HepG2 (cell line): ENCODE data around the gene CTDNEP1. TPM values are rescaled to one million over a fixed set of nuclear protein-coding genes. Genes with fewer than 3 reads are reported as not detected.

ENCODE experiments used
- CREM ChIP-seq, 2 experiments: sonication (generic) in 1 of 2; formaldehyde crosslinking in 1 of 2; IDR thresholded peaks; 2 replicates each; pipeline versions ENCODE4 v1.4.0 to v1.6.1; 2016 to 2020; ENCODE audit warnings: antibody characterized with exemption in 1 of 2, mild to moderate bottlenecking in 1 of 2, missing genetic modification reagents in 1 of 2
- EHMT2 ChIP-seq: fragments of 200-600 bp; sonication (generic); IDR thresholded peaks from 2 replicates; pipeline ENCODE4 v1.7.0; 2017; ENCODE audit warnings: antibody characterized with exemption, low read depth, low read length, borderline replicate concordance
- GABPB1 ChIP-seq: IDR thresholded peaks from 2 replicates; pipeline ENCODE4 v1.6.1; 2016; ENCODE audit warnings: mild to moderate bottlenecking, missing genetic modification reagents, moderate library complexity, missing compliant biosample characterization
- HMGXB3 ChIP-seq: sonication (generic); formaldehyde crosslinking; IDR thresholded peaks from 2 replicates; pipeline ENCODE4 v1.4.0; 2020; ENCODE audit warnings: missing genetic modification reagents, borderline replicate concordance
- HMGXB4 ChIP-seq, 2 experiments: sonication (generic) in 1 of 2; formaldehyde crosslinking in 1 of 2; IDR thresholded peaks; 2 replicates each; pipeline versions ENCODE4 v1.4.0 to v1.6.1; 2018 to 2020; ENCODE audit warnings: missing genetic modification reagents in 2 of 2, borderline replicate concordance in 1 of 2, low read depth in 1 of 2, mild to moderate bottlenecking in 1 of 2, missing biosample characterization in 1 of 2
- NONO ChIP-seq, 2 experiments: fragments of 450-650 bp in 1 of 2; sonication (generic) in 1 of 2; formaldehyde crosslinking in 1 of 2; IDR thresholded peaks in 1 of 2; conservative IDR thresholded peaks in 1 of 2; 2 replicates each; pipeline versions ENCODE4 v1.6.1 to v1.8.0; 2017 to 2022; ENCODE audit warnings: mild to moderate bottlenecking in 1 of 2, missing genetic modification reagents in 1 of 2, moderate library complexity in 1 of 2
- NR3C1 ChIP-seq: sonication (generic); formaldehyde crosslinking; IDR thresholded peaks from 2 replicates; pipeline ENCODE4 v1.4.0; 2020; ENCODE audit warnings: missing genetic modification reagents
- USF2 ChIP-seq, 2 experiments: sonication (generic) in 1 of 2; formaldehyde crosslinking in 1 of 2; IDR thresholded peaks; 2 replicates each; pipeline versions ENCODE4 v1.5.1 to v1.6.1; 2011 to 2020; ENCODE audit warnings: borderline replicate concordance in 1 of 2, low read depth in 1 of 2, low read length in 1 of 2, mild to moderate bottlenecking in 1 of 2, missing genetic modification reagents in 1 of 2, moderate library complexity in 1 of 2
- ZFAT ChIP-seq: sonication (generic); formaldehyde crosslinking; conservative IDR thresholded peaks from 2 replicates; pipeline ENCODE4 v1.8.1; 2023; ENCODE audit warnings: missing genetic modification reagents, inconsistent platforms
- ZNF24 ChIP-seq: fragments of 450-650 bp; IDR thresholded peaks from 2 replicates; pipeline ENCODE4 v1.6.1; 2017; ENCODE audit warnings: antibody characterized with exemption, mild to moderate bottlenecking
- ZNF484 ChIP-seq: sonication (generic); formaldehyde crosslinking; IDR thresholded peaks from 2 replicates; pipeline ENCODE4 v1.5.1; 2020; ENCODE audit warnings: mild to moderate bottlenecking, low read depth, missing genetic modification reagents, borderline replicate concordance
- ZNF577 ChIP-seq: sonication (generic); formaldehyde crosslinking; IDR thresholded peaks from 2 replicates; pipeline ENCODE4 v1.4.0; 2020; ENCODE audit warnings: mild to moderate bottlenecking, low read depth, missing genetic modification reagents, borderline replicate concordance
- ZNF629 ChIP-seq: sonication (generic); formaldehyde crosslinking; conservative IDR thresholded peaks from 2 replicates; pipeline ENCODE4 v1.5.0; 2020; ENCODE audit warnings: missing genetic modification reagents
- ZNF691 ChIP-seq: sonication (generic); formaldehyde crosslinking; IDR thresholded peaks from 2 replicates; pipeline ENCODE4 v1.4.0; 2020; ENCODE audit warnings: missing genetic modification reagents, low read depth, mild to moderate bottlenecking, borderline replicate concordance
- polyA plus RNA-seq, 8 experiments: library from polyadenylated mRNA; depleted of rRNA in 3 of 8; stranded (reverse) in 7 of 8; unstranded in 1 of 8; fragments of >200 nt; fragmentation: Illumina TruSeq in 4 of 8; extraction: Trizol in 4 of 8; gene quantifications; 2 replicates each; pipeline versions ENCODE4 v1.2.1 to v1.2.3, GENCODE V29; 2011 to 2016; ENCODE audit warnings: low read depth in 4 of 8, missing spikeins in 1 of 8, mixed read lengths in 1 of 8; ENCODE audit not compliant: insufficient read depth in 1 of 8
- total RNA-seq, 5 experiments: library from RNA; depleted of rRNA; stranded (reverse); fragments of >200 nt; fragmentation: Illumina TruSeq; extraction: Trizol; gene quantifications; 2 replicates each; pipeline ENCODE4 v1.2.3, GENCODE V29; 2016; ENCODE audit warnings: low read depth in 1 of 5
- TF ChIP-seq, protein P1 (sequence below): sonication (generic); formaldehyde crosslinking; IDR thresholded peaks from 2 replicates; pipeline ENCODE4 v1.5.1; 2020; ENCODE audit warnings: missing genetic modification reagents, mild to moderate bottlenecking, borderline replicate concordance

CTDNEP1 gene
- total and polyA plus RNA-seq, 2 of the 13 experiments (the other 11 are each of a cell fraction or from before 2014, with no cell fraction given) = 19.8 to 118 TPM

GRCh38 chr17:7220593-7221277 is 30.8 kb downstream of the CTDNEP1 start (continued):
- TF ChIP-seq HMGXB3 (CRISPR knock-in tag) = no peak
- TF ChIP-seq ZNF629 (CRISPR knock-in tag) = no peak
- no peak for TF ChIP-seq USF2 (IDR thresholded peaks at IDR 0.05; ENCODE audit: low read depth, low read length)
- no peak for TF ChIP-seq USF2 (CRISPR knock-in tag; IDR thresholded peaks at IDR 0.05; ENCODE audit: borderline replicate concordance)
- TF ChIP-seq ZFAT (CRISPR knock-in tag) = no peak
- TF ChIP-seq, protein P1, sequence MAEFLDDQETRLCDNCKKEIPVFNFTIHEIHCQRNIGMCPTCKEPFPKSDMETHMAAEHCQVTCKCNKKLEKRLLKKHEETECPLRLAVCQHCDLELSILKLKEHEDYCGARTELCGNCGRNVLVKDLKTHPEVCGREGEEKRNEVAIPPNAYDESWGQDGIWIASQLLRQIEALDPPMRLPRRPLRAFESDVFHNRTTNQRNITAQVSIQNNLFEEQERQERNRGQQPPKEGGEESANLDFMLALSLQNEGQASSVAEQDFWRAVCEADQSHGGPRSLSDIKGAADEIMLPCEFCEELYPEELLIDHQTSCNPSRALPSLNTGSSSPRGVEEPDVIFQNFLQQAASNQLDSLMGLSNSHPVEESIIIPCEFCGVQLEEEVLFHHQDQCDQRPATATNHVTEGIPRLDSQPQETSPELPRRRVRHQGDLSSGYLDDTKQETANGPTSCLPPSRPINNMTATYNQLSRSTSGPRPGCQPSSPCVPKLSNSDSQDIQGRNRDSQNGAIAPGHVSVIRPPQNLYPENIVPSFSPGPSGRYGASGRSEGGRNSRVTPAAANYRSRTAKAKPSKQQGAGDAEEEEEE (CRISPR knock-in tag) = no peak
- TF ChIP-seq EHMT2 = no peak
- TF ChIP-seq NR3C1 = no peak
- TF ChIP-seq GABPB1 (CRISPR knock-in tag) = no peak
- TF ChIP-seq ZNF577 (CRISPR knock-in tag) = no peak
- TF ChIP-seq ZNF484 (CRISPR knock-in tag) = no peak; the same call in 1 of the 2 replicates
- no peak for TF ChIP-seq ZNF24
- TF ChIP-seq ZNF691 = no peak
- no peak for TF ChIP-seq NONO (IDR thresholded peaks at IDR 0.05)
- TF ChIP-seq NONO (CRISPR knock-in tag; conservative IDR thresholded peaks at IDR 0.05) = no peak
- no peak for TF ChIP-seq CREM (IDR thresholded peaks at IDR 0.05)
- no peak for TF ChIP-seq CREM (CRISPR knock-in tag; IDR thresholded peaks at IDR 0.05)
- peak in 1 of 2 experiments; percentile 50; a peak in 1 of 4 replicates for TF ChIP-seq HMGXB4 (CRISPR knock-in tag; IDR thresholded peaks at IDR 0.05; ENCODE audit: borderline replicate concordance in 1 of 2, low read depth in 1 of 2)
